Stomach (tissue), 9 donors: ENCODE data around the gene ARHGAP21. TPM values are rescaled to one million over a fixed set of nuclear protein-coding genes. Genes with fewer than 3 reads are reported as not detected.
A peak's percentile ranks its signal among the peaks of the same experiment; 100 is the strongest.

Source experiments
- DNase-seq, 2 donors: peaks; one replicate each; pipeline versions ENCODE4 v3.0.0 to v3.0.0-alpha.2; 2013 to 2019
- H3K27ac ChIP-seq, 5 donors: fragments of 200-600 bp in 4 of 5; sonication (generic) in 4 of 5; one replicate each; pipeline ENCODE4 v1.5.1; 2013 to 2019; ENCODE audit warnings: mild to moderate bottlenecking in 1 of 5, moderate library complexity in 1 of 5
- H3K27me3 ChIP-seq, 3 donors: fragments of 200-600 bp; sonication (generic); one replicate each; pipeline ENCODE4 v1.5.1; 2017 to 2019; ENCODE audit warnings: mixed run types in 1 of 3
- H3K36me3 ChIP-seq, 4 donors: fragments of 200-600 bp; sonication (generic); 1 replicate in 3 of 4; 2 replicates in 1 of 4; pipeline ENCODE4 v1.5.1; 2016 to 2019
- H3K4me1 ChIP-seq, 4 donors: fragments of 200-600 bp; sonication (generic); one replicate each; pipeline ENCODE4 v1.5.1; 2016 to 2019
- H3K4me3 ChIP-seq, 4 donors: fragments of 200-600 bp; sonication (generic) in 3 of 4; one replicate each; pipeline ENCODE4 v1.5.1; 2016 to 2019; ENCODE audit warnings: mild to moderate bottlenecking in 1 of 4
- H3K9me3 ChIP-seq, 4 donors: fragments of 200-600 bp; sonication (generic); one replicate each; pipeline ENCODE4 v1.5.1; 2016 to 2019
- EP300 ChIP-seq: sonication (generic); formaldehyde crosslinking; IDR thresholded peaks from one replicate; pipeline ENCODE4 v1.6.1; 2017; ENCODE audit warnings: antibody characterized with exemption
- POLR2A ChIP-seq, 4 donors: fragments of 450-650 bp; IDR thresholded peaks; one replicate each; pipeline ENCODE4 v1.6.1; 2016; ENCODE audit warnings: antibody characterized with exemption in 4 of 4, control low read depth in 2 of 4, mild to moderate bottlenecking in 1 of 4, moderate library complexity in 1 of 4
- POLR2AphosphoS5 ChIP-seq, 3 donors: sonication (generic); formaldehyde crosslinking; IDR thresholded peaks; one replicate each; pipeline ENCODE4 v1.6.1; 2016; ENCODE audit warnings: antibody characterized with exemption in 3 of 3
- WGBS, 5 donors: extraction: QIAGEN DNeasy Blood & Tissue Kit in 3 of 5; methylation state at CpG; one replicate each; pipeline versions ENCODE4 v1.1.5 to v1.1.7; 2013 to 2018; 5-methylcytosine and 5-hydroxymethylcytosine counted together
- intact Hi-C: fragments of 100-400 bp; cut with DNase I; formaldehyde crosslinking; loops from one replicate; pipeline ENCODE4 v1.15.1; 2023; ENCODE audit warnings: low total_unique reads
- polyA plus RNA-seq, 3 donors: library from polyadenylated mRNA; stranded (reverse); fragments of 200-250 nt; gene quantifications; one replicate each; pipeline ENCODE4 v1.2.3, GENCODE V29; 2013
- total RNA-seq, 5 donors: library from RNA; depleted of rRNA; stranded (reverse); fragments of >200 nt; gene quantifications; one replicate each; pipeline versions ENCODE4 v1.1.0 to v1.2.3, GENCODE V29; 2014 to 2016
- TF ChIP-seq, protein P1 (sequence below), 7 experiments: fragments of 450-650 bp in 4 of 7; fragments of 200-600 bp in 3 of 7; sonication (generic) in 3 of 7; IDR thresholded peaks; one replicate each; pipeline ENCODE4 v1.5.1; 2016 to 2019; ENCODE audit warnings: antibody characterized with exemption in 7 of 7, control low read depth in 2 of 7, mild to moderate bottlenecking in 1 of 7
- donor health status: healthy with polysubstance abuse.
- donor health status: Bipolar disorder and iron deficiency.
- donor health status: healthy.

Gene ARHGAP21
- total and polyA plus RNA-seq, 8 donors: 12.7 to 166 (median 52.8) TPM

DNA sequence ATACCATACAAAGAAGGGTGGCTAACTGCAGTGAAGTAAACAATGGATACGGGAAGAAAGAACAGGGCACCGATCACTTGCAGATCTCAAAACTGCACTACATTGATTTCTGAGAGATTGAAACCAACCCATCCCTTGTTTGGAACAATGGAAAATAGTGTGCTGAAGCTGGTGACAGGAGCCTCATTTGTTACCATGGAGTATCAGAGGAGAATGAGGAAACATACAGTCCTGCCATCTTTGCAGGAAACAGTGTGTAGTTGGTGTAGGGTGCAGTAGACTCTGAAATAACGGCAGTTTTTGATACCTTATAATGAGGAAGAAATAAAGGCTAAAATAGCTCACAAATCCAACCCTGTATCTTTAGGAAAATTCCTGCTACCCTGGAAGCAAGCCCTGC lies 118.5 kb downstream of the ARHGAP21 start:
- Histone ChIP-seq H3K36me3 (peaks cover 15 to 64% (median 60%) of the 10 kb centered on the region in 4 donors), H3K4me3 (no peak overlapping the region), H3K9me3 (no peaks in the 10 kb centered on the region), H3K27ac (no peak overlapping the region), H3K4me1 (peaks cover 0 to 4% (median 0%) of the 10 kb centered on the region in 4 donors), H3K27me3 (no peaks in the 10 kb centered on the region)
- WGBS, 5 donors: 58 to 80% (median 60%) methylated on average over 3 of the region's 3 CpGs
- TF ChIP-seq EP300 (no peak), POLR2AphosphoS5 (IDR thresholded peaks at IDR 0.05) (no peak)
- TF ChIP-seq, protein P1, sequence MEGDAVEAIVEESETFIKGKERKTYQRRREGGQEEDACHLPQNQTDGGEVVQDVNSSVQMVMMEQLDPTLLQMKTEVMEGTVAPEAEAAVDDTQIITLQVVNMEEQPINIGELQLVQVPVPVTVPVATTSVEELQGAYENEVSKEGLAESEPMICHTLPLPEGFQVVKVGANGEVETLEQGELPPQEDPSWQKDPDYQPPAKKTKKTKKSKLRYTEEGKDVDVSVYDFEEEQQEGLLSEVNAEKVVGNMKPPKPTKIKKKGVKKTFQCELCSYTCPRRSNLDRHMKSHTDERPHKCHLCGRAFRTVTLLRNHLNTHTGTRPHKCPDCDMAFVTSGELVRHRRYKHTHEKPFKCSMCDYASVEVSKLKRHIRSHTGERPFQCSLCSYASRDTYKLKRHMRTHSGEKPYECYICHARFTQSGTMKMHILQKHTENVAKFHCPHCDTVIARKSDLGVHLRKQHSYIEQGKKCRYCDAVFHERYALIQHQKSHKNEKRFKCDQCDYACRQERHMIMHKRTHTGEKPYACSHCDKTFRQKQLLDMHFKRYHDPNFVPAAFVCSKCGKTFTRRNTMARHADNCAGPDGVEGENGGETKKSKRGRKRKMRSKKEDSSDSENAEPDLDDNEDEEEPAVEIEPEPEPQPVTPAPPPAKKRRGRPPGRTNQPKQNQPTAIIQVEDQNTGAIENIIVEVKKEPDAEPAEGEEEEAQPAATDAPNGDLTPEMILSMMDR (IDR thresholded peaks at IDR 0.05): no peak
- intact Hi-C loops: no loop called here
- no peak for DNase-seq

DNA sequence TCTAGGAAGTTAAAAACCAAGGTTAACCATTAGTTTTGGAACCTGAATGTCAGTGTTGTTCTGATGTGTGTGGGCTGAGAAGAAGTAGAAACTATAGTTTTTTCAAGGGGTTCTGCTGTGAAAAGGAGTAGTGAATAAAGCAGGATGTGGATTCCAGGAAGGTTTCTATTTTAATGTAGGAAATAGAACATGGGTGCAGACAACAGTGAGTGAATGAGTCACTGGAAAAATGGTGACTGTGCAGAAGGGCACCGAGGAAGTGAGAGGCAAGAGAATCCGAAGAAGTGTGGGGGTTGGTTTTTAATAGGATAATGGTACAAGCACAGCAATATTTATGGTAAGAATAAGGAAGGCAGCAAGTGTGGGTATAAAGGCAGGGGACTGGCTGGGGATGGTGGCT lies 120.4 kb downstream of the ARHGAP21 start:
- H3K27ac ChIP-seq: peak overlapping the region in 3 of 5 donors; percentile 34 to 52 (median 52)
- peaks cover 31 to 83% (median 78%) of the 10 kb centered on the region in 4 donors for H3K36me3 ChIP-seq
- WGBS, 5 donors: 58 to 86% (median 79%) methylated on average over 2 of the region's 2 CpGs
- DNase-seq: no peak
- H3K4me1 ChIP-seq: peaks cover 0 to 4% (median 0%) of the 10 kb centered on the region in 4 donors
- no peak for TF ChIP-seq POLR2AphosphoS5 (IDR thresholded peaks at IDR 0.05)
- no peak for TF ChIP-seq POLR2A (IDR thresholded peaks at IDR 0.05)
- TF ChIP-seq EP300: no peak
- TF ChIP-seq, protein P1 (IDR thresholded peaks at IDR 0.05): no peak
- no peaks in the 10 kb centered on the region for H3K27me3 ChIP-seq
- no peak overlapping the region for H3K4me3 ChIP-seq
- H3K9me3 ChIP-seq: no peaks in the 10 kb centered on the region
- intact Hi-C loops: no loop called here

DNA sequence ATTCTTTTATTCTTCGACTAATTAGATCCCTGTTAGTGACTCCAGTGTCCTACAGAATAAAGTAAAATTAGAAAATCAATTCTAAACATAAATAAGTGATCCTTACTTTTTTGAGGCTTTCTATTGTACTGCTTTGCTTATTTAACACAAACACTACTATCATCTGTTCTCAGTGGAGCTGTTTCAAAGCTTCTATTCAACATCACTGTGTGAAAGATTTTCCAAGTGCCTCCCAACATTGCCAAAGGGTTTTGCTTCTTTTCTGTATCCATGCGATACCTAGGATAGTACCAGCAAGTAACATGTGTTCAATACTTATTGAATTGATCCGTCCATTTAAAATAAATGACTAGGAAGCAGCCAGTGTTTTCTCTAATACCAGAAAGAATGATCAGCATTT lies 125.7 kb downstream of the ARHGAP21 start:
- no peak for DNase-seq
- Histone ChIP-seq H3K4me3 (no peak overlapping the region), H3K27ac (no peak overlapping the region), H3K4me1 (no peaks in the 10 kb centered on the region), H3K27me3 (no peaks in the 10 kb centered on the region), H3K36me3 (peaks cover 69 to 100% (median 100%) of the 10 kb centered on the region in 4 donors), H3K9me3 (no peaks in the 10 kb centered on the region)
- TF ChIP-seq POLR2A (IDR thresholded peaks at IDR 0.05) (no peak), EP300 (no peak), POLR2AphosphoS5 (IDR thresholded peaks at IDR 0.05) (no peak)
- TF ChIP-seq, protein P1 (IDR thresholded peaks at IDR 0.05): no peak
- intact Hi-C loops: no loop called here
- 95 to 98% (median 96%) methylated on average over 3 of the region's 3 CpGs for WGBS, 5 donors

DNA sequence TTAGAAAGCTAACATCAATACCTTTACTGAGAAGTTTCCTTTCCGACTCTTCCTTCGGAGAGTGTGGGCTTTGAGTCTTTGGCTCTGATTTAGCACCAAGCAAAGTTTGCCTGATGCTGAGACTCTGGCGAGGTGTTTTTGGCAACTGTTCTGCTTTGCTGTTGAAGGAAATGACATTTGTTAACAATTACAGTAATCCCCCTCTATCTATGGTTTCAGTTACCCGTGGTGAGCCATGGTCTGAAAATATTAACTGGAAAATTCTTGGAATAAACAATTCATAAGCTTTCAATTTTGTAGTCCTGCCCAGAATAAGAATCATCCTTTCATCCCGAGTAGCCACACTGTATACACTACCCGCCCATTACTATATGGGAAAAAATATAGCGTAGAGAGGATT lies 126.3 kb downstream of the ARHGAP21 start:
- TF ChIP-seq, protein P1 (IDR thresholded peaks at IDR 0.05): no peak
- TF ChIP-seq POLR2AphosphoS5 (IDR thresholded peaks at IDR 0.05): no peak
- no peak overlapping the region for H3K27ac ChIP-seq
- H3K4me3 ChIP-seq: no peak overlapping the region
- no peak for DNase-seq
- intact Hi-C loops: no loop called here
- H3K36me3 ChIP-seq: peaks cover 74 to 100% (median 100%) of the 10 kb centered on the region in 4 donors
- WGBS, 5 donors: 81 to 88% (median 83%) methylated on average over 7 of the region's 7 CpGs
- H3K9me3 ChIP-seq: no peaks in the 10 kb centered on the region
- no peaks in the 10 kb centered on the region for H3K4me1 ChIP-seq
- no peaks in the 10 kb centered on the region for H3K27me3 ChIP-seq
